ENCODE measurements around the gene RNU1-1.
A peak's percentile ranks its signal among the peaks of the same experiment; 100 is the strongest.
"Not testable (repeated sequence)": the region's sequence is repeated elsewhere in the genome, so short reads cannot be mapped to it uniquely, and the experiment has no call there.

RNU1-1 gene

GRCh38 chr1:16521288-16521583, 7.2 kb upstream of the RNU1-1 start:
- no peak for DNase-seq

- DNase-seq: not testable (repeated sequence)
Measured at GRCh38 chr1:16520435-16521287, 6.6 kb upstream of the RNU1-1 start.

- DNase-seq: not testable (repeated sequence)
Measured at GRCh38 chr1:16519255-16519951, 5.3 kb upstream of the RNU1-1 start.

GRCh38 chr1:16518913-16519254, 4.8 kb upstream of the RNU1-1 start:
- not testable (repeated sequence) for DNase-seq

- DNase-seq: not testable (repeated sequence)
Measured at GRCh38 chr1:16516694-16517410, 2.8 kb upstream of the RNU1-1 start.

GRCh38 chr1:16513412-16514106, 526 bp downstream of the RNU1-1 start:
- DNase-seq: peak; percentile 34

- DNase-seq: not testable (repeated sequence)
Measured at GRCh38 chr1:16512624-16513411, 1.3 kb downstream of the RNU1-1 start.

- DNase-seq: not testable (repeated sequence)
Measured at GRCh38 chr1:16511926-16512325, 2.2 kb downstream of the RNU1-1 start.

GRCh38 chr1:16508861-16509445, 5.1 kb downstream of the RNU1-1 start:
- not testable (repeated sequence) for DNase-seq

GRCh38 chr1:16506364-16507136, 7.5 kb downstream of the RNU1-1 start:
- not testable (repeated sequence) for DNase-seq

GRCh38 chr1:16505870-16506269, 8.2 kb downstream of the RNU1-1 start:
- DNase-seq: not testable (repeated sequence)

- DNase-seq: no peak
Measured at GRCh38 chr1:16503494-16503893, 10.6 kb downstream of the RNU1-1 start.

GRCh38 chr1:16501446-16501845, 12.6 kb downstream of the RNU1-1 start:
- not testable (repeated sequence) for DNase-seq

- not testable (repeated sequence) for DNase-seq
Measured at GRCh38 chr1:16500975-16501374, 13.1 kb downstream of the RNU1-1 start.

GRCh38 chr1:16500466-16500865, 13.6 kb downstream of the RNU1-1 start:
- not testable (repeated sequence) for DNase-seq

- peak; percentile 56 for DNase-seq
Measured at GRCh38 chr1:16498573-16499413, 15.3 kb downstream of the RNU1-1 start.

GRCh38 chr1:16498047-16498446, 16.0 kb downstream of the RNU1-1 start:
- DNase-seq: not testable (repeated sequence)

- not testable (repeated sequence) for DNase-seq
Measured at GRCh38 chr1:16497474-16497904, 16.6 kb downstream of the RNU1-1 start.

- not testable (repeated sequence) for DNase-seq
Measured at GRCh38 chr1:16493731-16494130, 20.4 kb downstream of the RNU1-1 start.

GRCh38 chr1:16492937-16493336, 21.1 kb downstream of the RNU1-1 start:
- DNase-seq: not testable (repeated sequence)
